ENCODE data around the gene RIC3. TPM values are rescaled to one million over a fixed set of nuclear protein-coding genes. Genes with fewer than 3 reads are reported as not detected.

RIC3 gene
- total RNA-seq, 2 experiments from 2014 or later = 6.3 to 6.8 TPM

- DNase-seq = no peak
- Mint-ChIP-seq H3K36me3 (ENCODE audit: low read depth) (no peaks in the 10 kb centered on the region), H3K27me3 (ENCODE audit: low read depth) (peaks cover 2% of the 10 kb centered on the region), H3K4me1 (ENCODE audit: low read depth) (no peaks in the 10 kb centered on the region), H3K4me3 (no peak overlapping the region), H3K9me3 (no peaks in the 10 kb centered on the region), H3K27ac (no peak overlapping the region)
- CTCF ChIA-PET = no interaction called here
- intact Hi-C loops (cut with micrococcal nuclease) = no loop called here
These were observed 109.2 kb downstream of the RIC3 start for GRCh38 chr11:8059571-8060011.

GRCh38 chr11:8059030-8059429, 109.8 kb downstream of the RIC3 start:
- no peaks in the 10 kb centered on the region for H3K36me3 Mint-ChIP-seq (ENCODE audit: low read depth)
- CTCF ChIA-PET = interaction anchor here (0.8 kb wide), 1 partner anchor 30 kb away, joined by 4 read pairs; no protein-coding TSS in a partner anchor

GRCh38 chr11:8058216-8058615, 110.6 kb downstream of the RIC3 start:
- H3K27ac Mint-ChIP-seq = no peak overlapping the region
- H3K27me3 Mint-ChIP-seq (ENCODE audit: low read depth) = peaks cover 2% of the 10 kb centered on the region
- H3K4me3 Mint-ChIP-seq = no peak overlapping the region
- no peaks in the 10 kb centered on the region for H3K9me3 Mint-ChIP-seq
- intact Hi-C loops (cut with micrococcal nuclease) = no loop called here
- no peaks in the 10 kb centered on the region for H3K36me3 Mint-ChIP-seq (ENCODE audit: low read depth)
- CTCF ChIA-PET = interaction anchor here (0.8 kb wide), 1 partner anchor 31 kb away, joined by 4 read pairs; no protein-coding TSS in a partner anchor
- no peak for DNase-seq
- H3K4me1 Mint-ChIP-seq (ENCODE audit: low read depth) = no peaks in the 10 kb centered on the region

More at GRCh38 chr11:8059030-8059429, 109.8 kb downstream of the RIC3 start:
- H3K27ac Mint-ChIP-seq = no peak overlapping the region
- no peaks in the 10 kb centered on the region for H3K4me1 Mint-ChIP-seq (ENCODE audit: low read depth)
- H3K4me3 Mint-ChIP-seq = no peak overlapping the region
- DNase-seq = no peak
- no peaks in the 10 kb centered on the region for H3K9me3 Mint-ChIP-seq
- intact Hi-C loops (cut with micrococcal nuclease) = no loop called here
- peaks cover 2% of the 10 kb centered on the region for H3K27me3 Mint-ChIP-seq (ENCODE audit: low read depth)

GRCh38 chr11:8056810-8057463, 111.9 kb downstream of the RIC3 start:
- H3K27me3 Mint-ChIP-seq (ENCODE audit: low read depth) = peaks cover 2% of the 10 kb centered on the region
- CTCF ChIA-PET = interaction anchor here (1.2 to 4.0 kb wide), 4 partner anchors 22 to 42 kb away, joined by 3 to 20 read pairs (median 4); no protein-coding TSS in a partner anchor

More at GRCh38 chr11:8056810-8057463, 111.9 kb downstream of the RIC3 start:
- no peak for DNase-seq
- H3K9me3 Mint-ChIP-seq = no peaks in the 10 kb centered on the region
- H3K4me1 Mint-ChIP-seq (ENCODE audit: low read depth) = no peaks in the 10 kb centered on the region
- no peaks in the 10 kb centered on the region for H3K36me3 Mint-ChIP-seq (ENCODE audit: low read depth)
- no peak overlapping the region for H3K4me3 Mint-ChIP-seq
- H3K27ac Mint-ChIP-seq = no peak overlapping the region
- intact Hi-C loops (cut with micrococcal nuclease) = no loop called here

Other genes starting within 250 kb of the RIC3 start
- gene OR10A6, start 237.8 kb downstream of the RIC3 start, total RNA-seq = not detected
- gene OR10A3, start 227.3 kb downstream of the RIC3 start, total RNA-seq = not detected
- not detected for gene NLRP10, start 203.6 kb downstream of the RIC3 start, total RNA-seq
- 100 to 1,000 TPM; 365 to 380 TPM for gene EIF3F, start 181.7 kb downstream of the RIC3 start, total RNA-seq
- gene TUB, start 87.8 kb downstream of the RIC3 start, total RNA-seq = under 1 TPM; 0.67 to 0.69 TPM
- not detected for gene LMO1, start 94.9 kb upstream of the RIC3 start, total RNA-seq